GM19468 (cell line): ENCODE measurements around the gene PPL.

ENCODE experiments used
- ATAC-seq: cut with Tn5 transposase; IDR thresholded peaks from one replicate; pipeline ENCODE4 v1.9.1; 2021; ENCODE audit warnings: mild to moderate bottlenecking, moderate library complexity, moderate number of reproducible peaks; ENCODE audit not compliant: unreplicated experiment; ENCODE audit errors: extremely low read depth

PPL gene

GRCh38 chr16:4837733-4838501 lies 99.0 kb downstream of the PPL start:
- ATAC-seq = no peak

- ATAC-seq = no peak
Observed at GRCh38 chr16:4836727-4837126, 100.2 kb downstream of the PPL start.

- ATAC-seq = no peak
Observed at GRCh38 chr16:4833584-4833983, 103.4 kb downstream of the PPL start.

GRCh38 chr16:4832698-4833343 lies 104.1 kb downstream of the PPL start:
- ATAC-seq = no peak
